Neural cell (in vitro differentiated cells): ENCODE measurements around the gene COMTD1.

Experiments used
- CTCF ChIP-seq: fragments of 450-650 bp; IDR thresholded peaks from 2 replicates; pipeline ENCODE4 v1.5.1; 2014; ENCODE audit warnings: antibody characterized with exemption, mild to moderate bottlenecking, moderate library complexity; ENCODE audit not compliant: poor library complexity, severe bottlenecking
- EZH2 ChIP-seq: fragments of 200-600, 300-800 bp; shearing (Covaris generic), sonication (generic); IDR thresholded peaks from 2 replicates; pipeline ENCODE4 v1.6.1; 2014; ENCODE audit warnings: antibody characterized with exemption, low read length, borderline replicate concordance, mild to moderate bottlenecking; ENCODE audit not compliant: insufficient read depth, poor library complexity, severe bottlenecking
- MXI1 ChIP-seq: fragments of 450-650 bp; conservative IDR thresholded peaks from 2 replicates; pipeline ENCODE4 v1.6.1; 2014; ENCODE audit warnings: antibody characterized with exemption, mild to moderate bottlenecking; ENCODE audit not compliant: poor library complexity, severe bottlenecking
- POLR2AphosphoS5 ChIP-seq: IDR thresholded peaks from 2 replicates; pipeline ENCODE4 v1.6.1; 2012
- RAD21 ChIP-seq: fragments of 450-650 bp; conservative IDR thresholded peaks from 2 replicates; pipeline ENCODE4 v1.6.1; 2014; ENCODE audit warnings: antibody characterized with exemption, mild to moderate bottlenecking, moderate library complexity
- TAF1 ChIP-seq: IDR thresholded peaks from 2 replicates; pipeline ENCODE4 v1.6.1; 2012; ENCODE audit warnings: low read depth

DNA sequence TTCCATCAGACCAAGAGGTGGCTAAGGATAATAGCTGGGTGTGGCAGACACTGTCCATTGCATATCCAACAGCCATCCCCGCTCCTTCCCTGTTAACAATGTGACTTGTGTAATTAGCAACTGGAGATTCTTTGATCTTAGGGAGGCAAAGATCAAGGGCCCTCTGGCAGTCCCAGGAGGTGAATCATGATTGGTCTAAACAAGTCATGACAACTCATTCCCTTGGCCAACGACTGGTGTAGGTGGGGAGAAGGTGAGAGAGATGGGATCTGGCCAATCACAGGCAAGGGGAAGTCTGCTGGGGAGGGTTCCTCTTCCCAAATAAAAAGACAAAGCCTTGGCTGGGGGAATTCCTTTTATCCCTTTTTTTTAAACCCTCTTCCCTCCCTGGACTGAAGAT is 46.2 kb upstream of the COMTD1 start:
- no peak for TF ChIP-seq CTCF
- no peak for TF ChIP-seq POLR2AphosphoS5
- TF ChIP-seq MXI1 = no peak
- no peak for TF ChIP-seq RAD21
- TF ChIP-seq TAF1 = no peak
- TF ChIP-seq EZH2 = no peak
